ENCODE results near the gene OR4D2.
"Not testable (repeated sequence)": the region's sequence is repeated elsewhere in the genome, so short reads cannot be mapped to it uniquely, and the experiment has no call there.

OR4D2 gene

GRCh38 chr17:58166682-58167081, at the start of gene OR4D2:
Gene OR4D2 (plus strand): TSS chr17:58166982. CDS start chr17:58169656, 2,674 bp downstream.
- no peak for DNase-seq
- in situ Hi-C loops (cut with HindIII; ENCODE audit: low pct_ligation_motif_present, low pct_unique_long_range_greater_than_20kb, low sequenced_read_pairs), result no loop called here

GRCh38 chr17:58117382-58117781, 49.4 kb upstream of the OR4D2 start:
- in situ Hi-C loops (cut with HindIII; ENCODE audit: low pct_ligation_motif_present, low pct_unique_long_range_greater_than_20kb, low sequenced_read_pairs), result no loop called here

GRCh38 chr17:58119491-58119890, 47.3 kb upstream of the OR4D2 start:
- no peak for DNase-seq
- in situ Hi-C loops (cut with HindIII; ENCODE audit: low pct_ligation_motif_present, low pct_unique_long_range_greater_than_20kb, low sequenced_read_pairs), result no loop called here

More at GRCh38 chr17:58117382-58117781, 49.4 kb upstream of the OR4D2 start:
- DNase-seq, result no peak

GRCh38 chr17:58120195-58120822, 46.5 kb upstream of the OR4D2 start:
- in situ Hi-C loops (cut with HindIII; ENCODE audit: low pct_ligation_motif_present, low pct_unique_long_range_greater_than_20kb, low sequenced_read_pairs), result no loop called here
- peak; percentile 67 for DNase-seq

- in situ Hi-C loops (cut with HindIII; ENCODE audit: low pct_ligation_motif_present, low pct_unique_long_range_greater_than_20kb, low sequenced_read_pairs), result no loop called here
- peak; percentile 57 for DNase-seq
Measured at GRCh38 chr17:58121925-58122324, 44.9 kb upstream of the OR4D2 start.

GRCh38 chr17:58127846-58128245, 38.9 kb upstream of the OR4D2 start:
- in situ Hi-C loops (cut with HindIII; ENCODE audit: low pct_ligation_motif_present, low pct_unique_long_range_greater_than_20kb, low sequenced_read_pairs), result no loop called here
- no peak for DNase-seq

GRCh38 chr17:58132697-58133096, 34.1 kb upstream of the OR4D2 start:
- in situ Hi-C loops (cut with HindIII; ENCODE audit: low pct_ligation_motif_present, low pct_unique_long_range_greater_than_20kb, low sequenced_read_pairs); DNase-seq: not testable (repeated sequence)

GRCh38 chr17:58136669-58137279, 30.0 kb upstream of the OR4D2 start:
- in situ Hi-C loops (cut with HindIII; ENCODE audit: low pct_ligation_motif_present, low pct_unique_long_range_greater_than_20kb, low sequenced_read_pairs), result no loop called here
- peak; percentile 42 for DNase-seq

- in situ Hi-C loops (cut with HindIII; ENCODE audit: low pct_ligation_motif_present, low pct_unique_long_range_greater_than_20kb, low sequenced_read_pairs), result no loop called here
- DNase-seq, result no peak
Measured at GRCh38 chr17:58141505-58141904, 25.3 kb upstream of the OR4D2 start.

- DNase-seq; in situ Hi-C loops (cut with HindIII; ENCODE audit: low pct_ligation_motif_present, low pct_unique_long_range_greater_than_20kb, low sequenced_read_pairs): not testable (repeated sequence)
Measured at GRCh38 chr17:58143335-58143734, 23.4 kb upstream of the OR4D2 start.

- in situ Hi-C loops (cut with HindIII; ENCODE audit: low pct_ligation_motif_present, low pct_unique_long_range_greater_than_20kb, low sequenced_read_pairs), result no loop called here
- DNase-seq, result no peak
Measured at GRCh38 chr17:58144801-58145200, 22.0 kb upstream of the OR4D2 start.

GRCh38 chr17:58147930-58148434, 18.8 kb upstream of the OR4D2 start, which contains the start of gene OR4D1:
Gene OR4D1 (plus strand): TSS chr17:58148384. CDS start chr17:58155154, 6,770 bp downstream.
- in situ Hi-C loops (cut with HindIII; ENCODE audit: low pct_ligation_motif_present, low pct_unique_long_range_greater_than_20kb, low sequenced_read_pairs), result no loop called here

GRCh38 chr17:58148609-58149008, 18.2 kb upstream of the OR4D2 start:
- no peak for DNase-seq
- in situ Hi-C loops (cut with HindIII; ENCODE audit: low pct_ligation_motif_present, low pct_unique_long_range_greater_than_20kb, low sequenced_read_pairs), result no loop called here

More at GRCh38 chr17:58147930-58148434, 18.8 kb upstream of the OR4D2 start, which contains the start of gene OR4D1:
- DNase-seq, result no peak

GRCh38 chr17:58150394-58150793, 16.4 kb upstream of the OR4D2 start:
- in situ Hi-C loops (cut with HindIII; ENCODE audit: low pct_ligation_motif_present, low pct_unique_long_range_greater_than_20kb, low sequenced_read_pairs), result no loop called here
- DNase-seq, result no peak

- no peak for DNase-seq
Measured at GRCh38 chr17:58153046-58153445, 13.7 kb upstream of the OR4D2 start.

GRCh38 chr17:58153671-58154070, 13.1 kb upstream of the OR4D2 start:
- in situ Hi-C loops (cut with HindIII; ENCODE audit: low pct_ligation_motif_present, low pct_unique_long_range_greater_than_20kb, low sequenced_read_pairs), result no loop called here

More at GRCh38 chr17:58153046-58153445, 13.7 kb upstream of the OR4D2 start:
- in situ Hi-C loops (cut with HindIII; ENCODE audit: low pct_ligation_motif_present, low pct_unique_long_range_greater_than_20kb, low sequenced_read_pairs), result no loop called here

GRCh38 chr17:58156839-58157803, 9.7 kb upstream of the OR4D2 start:
- DNase-seq, result peak; percentile 10
- in situ Hi-C loops (cut with HindIII; ENCODE audit: low pct_ligation_motif_present, low pct_unique_long_range_greater_than_20kb, low sequenced_read_pairs), result no loop called here

More at GRCh38 chr17:58153671-58154070, 13.1 kb upstream of the OR4D2 start:
- no peak for DNase-seq

GRCh38 chr17:58158181-58158580, 8.6 kb upstream of the OR4D2 start:
- no peak for DNase-seq
- in situ Hi-C loops (cut with HindIII; ENCODE audit: low pct_ligation_motif_present, low pct_unique_long_range_greater_than_20kb, low sequenced_read_pairs), result no loop called here

GRCh38 chr17:58161566-58161965, 5.2 kb upstream of the OR4D2 start:
- in situ Hi-C loops (cut with HindIII; ENCODE audit: low pct_ligation_motif_present, low pct_unique_long_range_greater_than_20kb, low sequenced_read_pairs), result no loop called here
- no peak for DNase-seq

Data from ACHN (cell line).